ENCODE measurements around the gene CBFA2T2.

- TF ChIP-seq CTCF (conservative IDR thresholded peaks at IDR 0.05; ENCODE audit: low read depth, low read length) (no peak), POLR2A (IDR thresholded peaks at IDR 0.05; ENCODE audit: low read depth, low read length) (no peak), RAD21 (IDR thresholded peaks at IDR 0.05; ENCODE audit: low read length) (no peak), MAZ (IDR thresholded peaks at IDR 0.05; ENCODE audit: borderline replicate concordance, low read depth, low read length) (no peak), USF2 (IDR thresholded peaks at IDR 0.05; ENCODE audit: low read depth, low read length) (no peak), MXI1 (IDR thresholded peaks at IDR 0.05; ENCODE audit: borderline replicate concordance, low read depth, low read length) (no peak)
Measured at GRCh38 chr20:33549229-33549999, 59.5 kb downstream of the CBFA2T2 start.

Measured in IMR-90 (cell line).